HG02852 (cell line): ENCODE data around the gene NT5C3A.
"Not testable (repeated sequence)": the region's sequence is repeated elsewhere in the genome, so short reads cannot be mapped to it uniquely, and the experiment has no call there.

ENCODE experiments used
- ATAC-seq: cut with Tn5 transposase; IDR thresholded peaks from one replicate; pipeline ENCODE4 v1.9.1; 2021; ENCODE audit warnings: mild to moderate bottlenecking, moderate library complexity; ENCODE audit not compliant: unreplicated experiment

Gene NT5C3A

DNA sequence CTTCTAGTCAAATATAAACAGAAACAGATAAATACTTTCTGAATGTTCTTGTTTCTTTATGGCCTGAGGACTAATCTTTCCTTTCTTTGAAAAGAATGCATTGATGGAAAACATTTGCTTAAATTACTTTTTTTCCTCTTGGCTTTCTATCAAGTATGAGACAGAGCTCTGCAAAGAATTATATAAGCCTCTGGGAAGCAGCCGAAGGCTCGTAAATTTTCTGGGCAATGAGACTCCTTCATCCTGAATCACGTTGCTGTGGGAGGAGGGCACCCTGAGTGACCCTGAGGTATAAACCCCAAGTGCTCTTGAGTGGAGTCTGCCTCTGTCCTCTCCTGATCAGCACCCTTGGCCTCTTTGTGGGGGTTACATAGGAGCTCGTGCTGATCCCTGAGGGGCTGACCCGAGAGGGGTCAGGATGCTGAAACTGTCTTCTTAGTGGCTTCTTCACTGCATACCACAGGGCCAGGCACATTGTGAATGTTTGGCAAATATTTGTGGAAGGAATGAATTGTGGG lies 71.4 kb downstream of the NT5C3A start:
- ATAC-seq, result not testable (repeated sequence)

DNA sequence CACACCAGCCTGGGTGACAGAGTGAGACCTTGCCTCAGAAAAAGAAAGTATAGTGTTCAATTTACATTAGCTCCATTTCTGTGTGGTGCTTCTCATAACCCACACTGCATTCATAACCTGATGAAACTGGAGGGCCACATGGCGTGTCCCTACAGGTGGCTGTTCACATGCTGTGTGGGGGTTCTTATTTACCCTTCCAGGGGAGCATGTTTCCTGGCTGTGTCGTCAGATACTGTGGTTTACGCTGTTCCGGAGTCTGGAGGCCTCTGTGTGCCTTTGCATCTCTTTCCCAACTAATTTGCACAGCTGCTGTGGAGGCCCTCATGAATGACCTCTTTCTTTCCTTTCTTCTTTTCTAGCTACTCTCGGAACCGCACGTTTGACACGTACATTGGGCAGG lies 74.4 kb downstream of the NT5C3A start:
- ATAC-seq, result peak; percentile 78

DNA sequence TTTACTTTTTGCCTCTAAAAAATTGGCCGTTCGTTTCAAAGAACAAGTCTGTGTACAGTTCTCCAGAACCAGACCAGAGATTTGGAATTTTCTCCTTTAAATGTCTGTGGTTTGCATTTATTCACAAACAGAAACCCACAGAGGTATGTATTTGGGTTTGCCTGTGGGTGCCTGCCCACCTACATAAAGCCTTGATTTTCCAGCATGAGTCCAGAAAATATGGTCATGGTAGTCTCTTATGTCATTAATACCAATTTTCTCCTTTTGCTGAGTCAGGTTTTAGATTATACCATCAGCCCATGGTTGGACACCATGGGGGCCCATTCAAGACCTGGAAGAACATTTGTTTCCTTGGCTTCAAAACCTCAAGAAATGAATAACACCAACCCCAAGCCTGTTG lies 82.7 kb downstream of the NT5C3A start:
- not testable (repeated sequence) for ATAC-seq

DNA sequence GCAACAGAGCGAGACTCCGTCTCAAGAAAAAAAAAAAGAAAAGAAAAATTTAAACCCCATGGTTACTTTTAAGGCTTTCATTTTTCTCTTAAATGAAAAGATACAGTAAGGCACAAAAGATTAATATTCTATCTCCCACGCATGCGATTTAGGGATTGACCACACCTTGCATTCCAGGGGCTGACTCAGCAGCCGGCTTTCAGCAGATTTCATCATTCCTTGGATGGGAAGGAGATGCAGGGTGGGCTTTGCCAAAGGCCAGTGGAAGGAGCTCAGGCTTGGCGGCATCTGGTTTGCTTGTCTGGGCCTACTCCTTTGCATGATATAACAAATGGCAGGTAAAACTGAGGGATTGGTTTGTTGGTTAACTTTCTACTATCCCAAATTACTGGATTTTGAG lies 83.3 kb downstream of the NT5C3A start:
- ATAC-seq, result not testable (repeated sequence)

DNA sequence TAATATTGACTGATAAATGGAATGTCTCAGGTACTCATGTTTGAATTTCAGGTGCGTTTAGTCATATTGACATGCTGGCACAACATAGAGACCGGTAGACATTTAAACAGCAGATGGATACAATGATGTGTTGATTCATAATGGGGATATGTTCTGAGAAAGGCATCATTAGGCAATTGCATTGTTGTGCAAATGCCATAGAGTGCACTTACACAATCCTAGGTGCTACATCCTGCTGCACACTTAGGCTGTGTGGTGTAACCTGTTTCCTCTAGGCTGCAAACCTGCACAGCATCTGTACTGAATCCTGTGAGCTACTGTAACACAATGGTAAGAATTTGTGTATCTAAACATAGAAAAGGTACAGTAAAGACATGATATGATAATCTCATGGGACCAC lies 85.4 kb downstream of the NT5C3A start:
- ATAC-seq, result not testable (repeated sequence)

DNA sequence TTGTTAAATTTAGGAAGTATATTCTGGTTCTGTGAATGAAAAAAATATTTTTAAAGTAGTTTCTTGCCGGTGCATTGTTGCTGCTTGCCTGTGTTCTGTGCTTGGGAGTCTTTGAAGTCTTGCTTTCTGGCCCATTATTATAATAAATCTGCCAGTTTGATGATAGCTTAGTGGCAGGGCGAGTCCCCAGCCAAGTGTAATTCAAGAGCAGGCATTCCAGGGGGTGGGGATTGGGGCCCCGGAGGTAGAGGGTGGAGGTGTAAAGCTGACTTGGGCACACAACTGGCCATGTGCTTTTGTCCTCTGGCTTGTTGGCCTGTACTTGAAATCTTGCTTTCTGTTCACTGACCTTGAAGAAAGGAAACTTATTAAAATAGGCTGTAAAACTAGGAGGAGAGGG lies 90.6 kb downstream of the NT5C3A start:
- ATAC-seq, result not testable (repeated sequence)

DNA sequence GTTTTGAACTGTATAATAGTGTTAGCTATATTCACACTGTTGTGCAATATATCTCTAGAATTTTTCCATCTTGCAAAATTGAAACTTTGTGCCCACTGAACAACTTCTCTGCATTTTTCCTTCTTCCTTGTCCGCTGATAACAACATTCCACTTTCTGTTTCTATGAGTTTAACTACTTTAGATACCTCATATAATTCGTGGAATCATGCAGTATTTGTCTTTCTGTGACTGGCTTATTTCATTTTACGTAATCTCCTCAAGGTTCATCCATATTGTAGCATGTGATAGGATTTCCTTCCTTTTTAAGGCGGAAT lies 95.4 kb downstream of the NT5C3A start:
- not testable (repeated sequence) for ATAC-seq

DNA sequence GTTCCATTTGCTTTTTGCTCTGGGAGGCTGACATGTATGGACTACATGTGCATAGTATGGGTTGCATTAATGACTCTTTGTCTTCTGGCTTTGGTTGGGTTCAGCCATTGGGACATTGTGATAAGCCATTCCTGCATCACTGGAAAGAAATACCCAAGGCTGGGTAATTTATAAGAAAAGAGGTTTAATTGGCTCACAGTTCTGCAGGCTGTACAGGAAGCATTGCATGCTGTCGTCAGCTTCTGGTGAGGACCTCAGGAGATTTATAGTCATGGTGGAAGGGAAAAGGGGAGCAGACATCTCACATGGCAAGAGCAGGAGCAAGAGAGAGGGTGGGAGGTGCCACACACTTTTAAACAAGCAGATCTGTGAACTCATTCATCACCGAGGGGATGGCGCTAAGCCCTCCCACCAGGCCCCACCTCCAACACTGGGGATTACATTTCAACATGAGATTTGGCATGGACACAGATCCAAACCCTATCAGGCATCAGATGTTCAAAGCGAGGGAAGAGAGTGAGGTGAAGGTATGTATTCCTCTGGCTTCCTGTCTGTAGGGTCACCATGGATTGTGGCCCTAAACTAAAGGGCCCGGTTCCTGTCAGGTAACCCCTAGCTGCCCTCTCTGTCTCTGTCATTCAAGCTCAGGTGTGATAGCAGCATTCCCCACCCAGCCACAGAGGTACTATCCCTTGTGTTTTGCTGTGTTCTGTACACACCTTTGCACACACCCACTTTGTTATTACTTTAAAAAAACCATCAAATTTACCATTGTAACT lies 95.9 kb downstream of the NT5C3A start:
- ATAC-seq, result not testable (repeated sequence)

DNA sequence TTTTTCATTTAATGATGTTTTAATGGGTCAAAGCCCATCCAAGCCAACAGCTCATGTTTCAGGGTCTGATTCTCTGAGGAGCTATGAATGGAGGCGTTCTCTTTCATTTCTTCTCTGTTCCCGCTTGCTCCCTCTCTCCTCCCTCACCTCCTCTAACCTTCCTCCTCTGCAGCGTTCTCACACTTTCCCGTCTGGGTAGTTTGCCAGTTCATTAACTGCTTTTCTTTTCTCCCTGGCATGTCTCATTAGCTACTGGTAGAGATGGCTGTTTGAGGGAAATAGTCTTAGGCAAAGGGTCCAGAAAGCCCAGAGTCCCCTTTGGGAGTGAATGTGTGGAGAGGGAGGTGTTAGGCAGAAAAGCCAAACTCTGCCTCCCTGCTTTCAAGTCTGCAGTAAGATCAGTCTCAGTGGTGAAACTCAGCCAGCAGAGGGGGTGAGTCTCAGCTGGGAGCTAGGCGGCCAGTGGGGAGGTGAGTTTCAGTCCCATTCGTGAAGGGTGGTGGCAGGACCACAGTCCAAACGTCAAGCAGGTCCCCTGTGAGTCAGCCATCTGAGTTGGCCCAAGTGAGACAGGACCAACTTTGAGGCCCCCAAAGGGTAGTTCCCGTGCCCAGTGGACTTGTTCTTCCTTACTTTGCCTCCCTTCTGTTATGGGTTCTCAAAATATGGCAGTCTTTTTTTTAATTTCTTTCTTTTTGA lies 98.0 kb downstream of the NT5C3A start:
- peak; percentile 95 for ATAC-seq
